Left kidney (tissue), 2 donors: ENCODE results near the gene CNRIP1. TPM values are rescaled to one million over a fixed set of nuclear protein-coding genes. Genes with fewer than 3 reads are reported as not detected.

ENCODE experiments used
- DNase-seq: peaks from one replicate; pipeline ENCODE4 v3.0.0-alpha.2; 2013
- polyA plus RNA-seq: library from polyadenylated mRNA; unstranded; fragments of 120-200 nt; gene quantifications from one replicate; pipeline ENCODE4 v1.2.1, GENCODE V29; 2013; ENCODE audit not compliant: insufficient read length

The CNRIP1 gene
- polyA plus RNA-seq, 1 donor = 21.5 TPM

DNA sequence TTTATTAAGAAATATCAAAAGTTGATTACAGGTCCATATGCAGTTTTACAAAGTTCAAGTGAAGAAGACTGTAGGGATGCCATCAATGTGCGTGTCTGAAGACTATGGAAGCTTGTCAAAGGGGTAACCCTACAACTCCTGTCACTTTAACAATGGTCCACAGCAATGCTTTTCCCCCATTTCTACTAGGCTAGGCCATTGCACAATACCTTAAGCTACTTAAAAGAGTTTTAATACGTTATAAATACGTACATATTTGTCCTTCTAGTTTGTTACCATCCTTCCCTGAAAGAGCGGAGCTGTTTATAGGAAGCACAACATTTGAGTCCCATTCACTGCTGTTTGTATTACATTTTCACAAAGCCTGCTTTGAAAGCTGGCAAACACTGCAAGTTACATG, 26.7 kb downstream of the CNRIP1 start:
- no peak for DNase-seq

DNA sequence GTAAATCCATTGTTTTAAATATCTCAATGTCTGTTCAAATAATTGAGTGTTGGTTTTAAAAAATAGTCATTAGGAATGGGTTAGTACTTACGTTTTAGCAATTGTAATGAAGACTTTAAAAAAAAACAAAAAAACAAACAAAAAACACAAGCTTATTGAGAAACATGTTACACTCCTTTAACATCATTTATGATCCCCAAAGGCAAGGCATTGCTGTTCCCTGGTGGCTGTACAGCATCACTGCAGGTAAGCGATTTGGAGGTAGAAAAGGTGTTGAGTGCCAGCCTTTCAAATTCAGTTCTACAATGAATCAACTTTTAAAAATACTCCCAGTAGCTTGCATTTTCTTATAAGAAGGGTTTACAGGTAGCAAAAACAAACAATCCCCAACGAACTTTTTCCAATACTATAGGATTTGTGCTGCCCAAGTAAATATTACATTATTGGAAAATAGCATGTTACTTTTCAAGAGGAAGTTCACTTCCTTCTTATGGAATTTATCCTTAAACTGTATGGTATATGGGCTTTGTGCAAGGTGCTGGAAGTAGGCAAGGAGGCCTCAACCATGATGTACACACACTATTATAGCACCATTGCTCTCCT, 27.5 kb downstream of the CNRIP1 start:
- no peak for DNase-seq

DNA sequence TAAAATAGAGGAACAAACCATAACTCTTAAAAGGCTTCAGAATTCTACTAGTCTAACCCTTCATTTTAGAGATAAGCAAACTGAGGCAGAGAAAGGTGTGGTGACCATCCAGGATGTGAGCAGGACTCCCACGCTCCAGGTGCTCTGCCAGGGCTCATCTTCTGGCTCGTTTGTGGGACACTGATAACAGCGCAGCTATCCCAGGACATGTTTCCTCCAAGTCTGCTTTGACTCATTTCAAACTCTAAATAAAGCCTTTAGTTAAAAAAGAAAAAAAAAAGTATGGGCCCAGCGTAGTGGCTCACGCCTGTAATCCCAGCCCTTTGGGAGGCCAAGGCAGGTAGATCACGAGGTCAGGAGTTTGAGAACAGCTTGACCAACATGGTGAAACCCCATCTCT, 28.4 kb downstream of the CNRIP1 start:
- no peak for DNase-seq

GRCh38 chr2:68290901-68291300, 28.8 kb downstream of the CNRIP1 start:
- no peak for DNase-seq

DNA sequence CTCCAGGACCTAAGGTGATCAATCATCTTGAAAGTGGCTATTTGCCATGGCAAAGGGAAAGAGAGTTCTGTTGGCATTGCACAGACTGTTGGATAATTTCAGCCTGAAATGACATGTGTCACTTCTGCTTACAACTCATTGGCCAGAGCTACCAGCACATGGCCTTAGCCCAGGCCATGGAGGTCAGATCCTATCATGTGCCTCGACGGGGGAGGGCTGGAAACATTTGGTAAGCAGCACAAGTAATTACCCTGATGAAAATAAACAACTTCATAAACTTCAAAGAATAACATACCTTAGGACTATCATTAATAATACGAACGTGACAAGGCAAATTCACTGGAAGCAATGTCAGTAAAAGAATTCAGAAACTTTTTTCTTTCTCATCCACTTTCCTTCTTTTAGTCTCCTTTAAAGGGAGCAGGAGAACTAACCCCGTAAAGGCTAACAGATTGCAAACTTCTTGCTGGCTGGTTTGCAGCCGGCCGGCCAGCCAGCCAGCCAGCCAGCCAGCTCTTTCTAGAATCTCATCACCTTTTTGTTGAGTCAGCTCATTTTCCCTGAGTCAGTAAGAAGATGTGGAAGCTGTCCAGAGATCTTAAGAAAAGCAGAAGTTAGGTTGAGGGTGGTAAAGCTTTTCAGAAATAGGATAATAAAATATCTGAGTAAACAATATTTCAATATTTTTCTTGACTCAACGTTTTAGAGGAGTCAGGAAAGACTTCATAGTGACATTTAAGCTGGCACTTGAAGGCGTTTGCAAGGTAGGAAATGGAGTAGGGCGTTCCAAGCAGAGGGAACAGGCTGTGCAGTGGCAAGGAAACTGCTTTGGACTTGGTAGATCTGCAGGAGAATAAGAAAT, 31.9 kb downstream of the CNRIP1 start:
- no peak for DNase-seq

DNA sequence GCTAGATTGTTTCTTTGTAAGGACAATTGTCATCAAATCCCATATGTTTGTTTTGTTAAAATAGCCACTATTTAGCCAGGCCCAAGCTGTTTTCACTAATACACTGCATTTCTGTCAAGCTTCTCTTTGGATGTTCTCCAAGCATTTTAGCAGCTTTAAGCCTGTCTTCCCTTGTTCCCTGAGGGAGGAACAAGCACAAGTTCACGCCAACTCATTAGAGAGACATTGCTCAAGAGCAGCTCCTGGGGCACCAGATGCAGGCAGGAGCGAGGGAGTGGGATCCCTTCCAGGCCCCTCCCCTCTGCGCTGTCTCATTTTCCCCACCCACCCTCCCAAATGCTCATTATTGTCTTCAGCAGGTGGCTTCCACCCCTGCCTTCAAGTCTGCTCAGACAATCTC, 34.9 kb downstream of the CNRIP1 start:
- DNase-seq = no peak

GRCh38 chr2:68283419-68283812, 36.3 kb downstream of the CNRIP1 start:
- DNase-seq = no peak

DNA sequence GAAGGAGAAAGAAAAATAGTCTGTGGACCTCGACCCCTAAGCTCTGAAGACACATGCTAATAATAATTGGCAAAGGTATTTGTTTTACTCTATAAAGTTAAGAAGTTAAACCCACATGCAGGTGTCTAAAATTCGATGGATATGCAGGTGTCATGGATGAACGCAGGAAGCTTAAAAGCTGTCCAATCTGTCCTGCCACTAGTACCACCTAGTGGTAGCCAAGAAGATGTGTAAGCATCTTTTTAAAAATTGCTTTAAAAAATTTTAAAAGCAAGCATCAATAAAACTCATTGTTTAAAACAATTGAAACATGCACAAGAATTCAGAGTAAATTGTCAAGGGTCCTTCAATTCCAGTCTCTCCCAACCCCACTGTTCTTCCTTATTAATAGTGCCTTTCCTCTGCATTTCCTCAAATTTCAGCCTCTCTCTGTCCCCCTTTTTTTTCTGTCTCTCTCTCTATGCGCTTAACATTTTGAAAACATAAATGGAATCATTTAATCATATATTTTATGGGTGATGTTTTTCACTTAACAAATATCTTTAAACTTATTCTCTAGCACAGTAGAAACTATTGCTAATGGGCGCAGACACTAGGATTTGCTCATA, 36.8 kb downstream of the CNRIP1 start:
- DNase-seq = no peak

GRCh38 chr2:68280796-68281195, 39.0 kb downstream of the CNRIP1 start:
- peak; percentile 50 for DNase-seq

GRCh38 chr2:68280348-68280747, 39.4 kb downstream of the CNRIP1 start:
- peak; percentile 25 for DNase-seq

DNA sequence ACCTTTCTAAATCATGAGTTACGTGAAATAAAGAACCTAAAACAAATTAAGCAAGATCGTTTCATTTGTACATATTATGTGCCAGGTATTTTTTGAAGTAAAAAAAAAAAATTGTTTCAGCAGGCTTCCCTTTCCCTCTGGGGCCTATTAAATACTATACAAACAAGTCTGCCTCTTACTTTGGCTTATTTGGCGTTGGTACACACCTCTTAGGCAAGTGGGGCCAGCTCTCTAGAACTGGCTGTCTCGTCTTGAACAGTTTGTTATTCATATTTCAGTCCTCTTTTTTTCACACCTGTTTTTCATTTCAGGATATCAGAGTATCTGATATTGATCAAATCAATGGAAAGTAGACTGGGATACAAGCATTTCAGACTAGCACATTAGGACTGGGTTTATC, 40.1 kb downstream of the CNRIP1 start:
- no peak for DNase-seq

GRCh38 chr2:68278169-68278568, 41.6 kb downstream of the CNRIP1 start:
- no peak for DNase-seq

- DNase-seq = no peak
Measured at GRCh38 chr2:68274022-68274421, 45.7 kb downstream of the CNRIP1 start.

- no peak for DNase-seq
Measured at GRCh38 chr2:68272246-68272994, 47.3 kb downstream of the CNRIP1 start.

GRCh38 chr2:68266655-68267054, 53.1 kb downstream of the CNRIP1 start:
- DNase-seq = no peak

DNA sequence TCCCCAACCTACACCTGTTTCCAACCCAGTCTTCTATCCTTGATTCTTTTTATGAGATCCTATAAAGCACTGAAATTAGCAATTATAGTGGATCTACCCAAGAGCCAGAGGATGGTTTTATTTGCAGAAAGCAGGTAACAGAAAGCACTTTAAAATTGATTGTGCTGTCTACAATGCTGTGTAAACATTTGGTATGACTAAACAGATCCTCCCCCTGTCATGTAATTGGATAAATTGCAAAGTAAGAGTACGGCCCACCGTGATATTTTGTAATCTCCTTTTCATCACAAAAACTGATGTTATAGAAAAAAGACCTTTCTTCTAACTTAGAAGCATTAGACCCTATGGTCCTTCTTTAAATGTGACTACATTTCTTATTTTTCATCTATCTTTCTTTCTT, 56.1 kb downstream of the CNRIP1 start:
- no peak for DNase-seq

DNA sequence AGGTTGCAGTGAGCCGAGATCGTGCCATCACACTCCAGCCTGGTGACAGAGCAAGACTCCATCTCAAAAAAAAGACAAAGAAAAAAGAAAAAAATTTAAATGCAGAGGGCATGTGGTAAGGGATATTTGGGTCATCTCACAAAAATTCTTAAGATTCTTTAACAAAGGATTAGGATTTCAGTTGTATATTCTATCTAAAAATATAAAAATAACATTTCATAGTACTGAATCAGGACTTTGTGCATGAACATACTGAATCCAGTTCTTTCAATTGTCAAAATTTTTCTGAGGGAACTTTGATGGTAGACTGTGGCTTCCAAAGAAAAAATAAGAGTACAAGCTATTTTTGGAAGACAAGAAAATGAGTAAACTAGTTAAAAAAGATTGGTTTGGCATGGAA, 60.9 kb downstream of the CNRIP1 start:
- DNase-seq = no peak

- DNase-seq = no peak
Measured at GRCh38 chr2:68256093-68256450, 63.7 kb downstream of the CNRIP1 start.

DNA sequence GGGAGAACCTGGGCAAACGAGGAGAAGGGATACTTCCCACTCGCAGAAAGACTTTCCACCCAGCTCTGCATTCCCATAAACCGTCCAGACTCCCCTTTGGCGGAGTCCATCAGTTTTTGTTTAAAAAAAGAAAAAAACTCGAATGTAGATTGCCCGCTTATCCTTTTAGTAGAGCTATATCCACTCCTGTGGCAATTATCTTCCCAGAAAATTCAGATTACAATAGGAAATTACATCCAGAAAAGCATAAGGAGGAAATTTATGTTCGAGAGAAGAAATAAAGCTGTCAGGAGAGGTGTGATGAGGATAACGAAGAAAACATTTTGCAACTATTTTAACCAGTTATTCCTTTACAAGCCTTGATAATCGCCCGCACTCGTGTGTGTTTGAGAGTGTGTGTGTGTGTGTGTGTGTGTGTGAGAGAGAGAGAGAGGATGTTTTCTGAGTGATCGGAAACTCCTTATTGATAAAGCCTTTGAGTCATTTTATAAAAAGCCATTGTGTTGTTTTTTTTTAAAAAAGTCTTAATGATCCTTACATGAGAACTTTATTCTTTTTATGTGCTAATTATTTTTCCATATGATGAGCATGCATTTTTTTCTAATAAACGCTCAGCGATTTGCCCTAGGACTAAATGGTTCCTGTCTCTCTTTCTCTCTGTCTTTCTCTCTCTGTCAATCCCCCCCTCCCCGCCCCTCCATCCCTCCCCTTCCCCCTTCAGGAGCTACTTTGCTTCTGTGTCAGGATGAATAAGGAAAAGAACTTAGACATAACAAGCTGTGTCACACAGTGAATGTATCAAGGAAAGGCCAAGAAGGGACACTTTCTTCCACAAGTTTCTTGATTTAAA, 66.3 kb downstream of the CNRIP1 start:
- DNase-seq = no peak

- peak; percentile 93 for DNase-seq
Measured at GRCh38 chr2:68252400-68253218, 67.1 kb downstream of the CNRIP1 start, which contains the start of gene PPP3R1. TSS of gene PPP3R1 (minus strand) at chr2:68252532. CDS start at chr2:68252127, 405 bp downstream.
